ENCODE measurements around the gene KRTAP10-3. TPM values are rescaled to one million over a fixed set of nuclear protein-coding genes. Genes with fewer than 3 reads are reported as not detected.

The KRTAP10-3 gene
- total and polyA plus RNA-seq, 2 experiments from 2014 or later = not detected

DNA sequence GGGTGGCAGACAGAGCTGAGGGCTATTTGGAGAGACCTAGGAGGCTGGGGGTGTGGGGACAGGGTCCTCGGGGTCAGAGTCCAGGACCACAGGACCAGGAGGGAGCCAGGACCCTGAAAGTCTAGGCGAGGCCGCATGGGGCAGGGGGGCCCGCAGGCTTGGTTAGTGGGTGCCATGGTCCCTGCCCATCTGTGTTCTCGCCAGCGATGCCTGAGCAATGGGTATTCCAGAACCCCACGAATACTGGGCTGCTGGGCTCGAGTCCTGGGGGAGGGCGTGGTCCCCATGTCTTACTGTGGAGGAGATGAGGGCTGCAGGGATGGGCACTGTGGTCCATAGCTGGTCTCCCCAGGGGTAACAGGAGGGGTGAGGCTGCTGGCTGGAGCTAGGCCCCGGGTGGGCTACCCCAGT, 31.7 kb upstream of the KRTAP10-3 start:
- Histone ChIP-seq H3K27ac (no peak overlapping the region), H3K4me3 (no peak overlapping the region), H3K27me3 (no peaks in the 10 kb centered on the region), H3K9me3 (ENCODE audit: low read depth) (no peaks in the 10 kb centered on the region), H3K4me1 (ENCODE audit: low read depth) (peaks cover 18% of the 10 kb centered on the region), H3K36me3 (no peaks in the 10 kb centered on the region)
- DNase-seq (ENCODE audit: low read depth in 1 of 2, low spot score in 1 of 2) = no peak
- TF ChIP-seq, protein P1, sequence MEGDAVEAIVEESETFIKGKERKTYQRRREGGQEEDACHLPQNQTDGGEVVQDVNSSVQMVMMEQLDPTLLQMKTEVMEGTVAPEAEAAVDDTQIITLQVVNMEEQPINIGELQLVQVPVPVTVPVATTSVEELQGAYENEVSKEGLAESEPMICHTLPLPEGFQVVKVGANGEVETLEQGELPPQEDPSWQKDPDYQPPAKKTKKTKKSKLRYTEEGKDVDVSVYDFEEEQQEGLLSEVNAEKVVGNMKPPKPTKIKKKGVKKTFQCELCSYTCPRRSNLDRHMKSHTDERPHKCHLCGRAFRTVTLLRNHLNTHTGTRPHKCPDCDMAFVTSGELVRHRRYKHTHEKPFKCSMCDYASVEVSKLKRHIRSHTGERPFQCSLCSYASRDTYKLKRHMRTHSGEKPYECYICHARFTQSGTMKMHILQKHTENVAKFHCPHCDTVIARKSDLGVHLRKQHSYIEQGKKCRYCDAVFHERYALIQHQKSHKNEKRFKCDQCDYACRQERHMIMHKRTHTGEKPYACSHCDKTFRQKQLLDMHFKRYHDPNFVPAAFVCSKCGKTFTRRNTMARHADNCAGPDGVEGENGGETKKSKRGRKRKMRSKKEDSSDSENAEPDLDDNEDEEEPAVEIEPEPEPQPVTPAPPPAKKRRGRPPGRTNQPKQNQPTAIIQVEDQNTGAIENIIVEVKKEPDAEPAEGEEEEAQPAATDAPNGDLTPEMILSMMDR (IDR thresholded peaks at IDR 0.05; ENCODE audit: low read depth, low read length) = no peak

DNA sequence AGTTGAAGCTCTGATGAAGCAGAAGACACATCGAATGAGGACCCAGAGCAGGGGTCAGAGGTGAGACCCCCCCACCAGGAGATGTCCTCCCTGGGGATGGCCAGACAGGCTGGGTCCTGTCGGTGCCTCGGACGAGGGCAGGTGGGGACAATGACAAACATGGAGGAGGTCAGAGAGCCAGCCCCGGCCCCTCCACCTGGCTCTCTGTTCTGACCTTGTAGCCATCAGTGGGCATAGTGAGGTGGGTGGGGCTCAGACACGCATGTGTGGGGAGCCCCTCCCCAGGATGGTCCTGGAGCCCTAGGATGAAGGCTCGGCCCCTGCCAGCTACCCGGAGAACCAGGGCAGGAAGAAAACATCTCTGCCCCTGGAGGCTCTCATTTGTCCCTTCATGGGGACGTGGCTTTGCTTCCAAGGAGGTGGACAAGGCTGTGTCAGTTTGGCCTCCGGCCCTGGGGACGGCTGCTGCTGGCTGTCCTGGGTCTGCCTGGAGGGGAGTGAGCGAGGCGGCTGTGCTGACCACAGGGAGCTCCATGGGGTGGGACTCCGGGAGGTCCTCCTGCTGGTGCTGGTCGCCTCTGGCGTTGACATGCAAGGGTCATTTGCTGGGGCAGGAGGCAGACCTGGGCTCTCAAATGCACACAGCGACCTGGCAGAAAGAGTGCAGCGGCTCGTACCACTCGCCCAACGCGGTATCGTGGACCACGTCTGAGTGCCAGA, 31.2 kb upstream of the KRTAP10-3 start:
- Histone ChIP-seq H3K4me1 (ENCODE audit: low read depth) (peaks cover 18% of the 10 kb centered on the region), H3K4me3 (no peak overlapping the region), H3K9me3 (ENCODE audit: low read depth) (no peaks in the 10 kb centered on the region), H3K36me3 (no peaks in the 10 kb centered on the region), H3K27ac (no peak overlapping the region), H3K27me3 (no peaks in the 10 kb centered on the region)
- no peak for DNase-seq (ENCODE audit: low read depth in 1 of 2, low spot score in 1 of 2)
- TF ChIP-seq, protein P1 (IDR thresholded peaks at IDR 0.05; ENCODE audit: low read depth, low read length) = no peak

DNA sequence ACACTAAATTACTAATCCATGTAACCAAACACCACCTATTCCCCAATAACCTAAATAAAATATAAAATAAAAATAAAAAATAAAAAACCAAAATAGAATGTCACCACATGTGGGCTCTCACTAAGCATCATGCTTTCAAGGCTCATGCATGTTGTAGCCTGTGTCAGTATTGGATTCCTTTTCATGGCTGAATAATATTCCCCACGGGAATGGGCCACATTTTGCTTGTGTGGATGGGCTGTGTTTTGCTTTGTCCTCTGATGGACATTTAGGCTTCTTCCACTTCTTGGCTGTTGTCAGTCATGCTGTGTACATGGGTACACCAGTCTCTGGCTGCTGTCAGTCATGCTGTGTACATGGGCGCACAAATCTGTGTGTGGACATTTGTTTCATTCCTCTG, 30.5 kb upstream of the KRTAP10-3 start:
- Histone ChIP-seq H3K27me3 (no peaks in the 10 kb centered on the region), H3K9me3 (ENCODE audit: low read depth) (no peaks in the 10 kb centered on the region), H3K36me3 (no peaks in the 10 kb centered on the region), H3K4me1 (ENCODE audit: low read depth) (peaks cover 15% of the 10 kb centered on the region), H3K4me3 (no peak overlapping the region), H3K27ac (no peak overlapping the region)
- DNase-seq (ENCODE audit: low read depth in 1 of 2, low spot score in 1 of 2) = no peak
- TF ChIP-seq, protein P1 (IDR thresholded peaks at IDR 0.05; ENCODE audit: low read depth, low read length) = no peak

DNA sequence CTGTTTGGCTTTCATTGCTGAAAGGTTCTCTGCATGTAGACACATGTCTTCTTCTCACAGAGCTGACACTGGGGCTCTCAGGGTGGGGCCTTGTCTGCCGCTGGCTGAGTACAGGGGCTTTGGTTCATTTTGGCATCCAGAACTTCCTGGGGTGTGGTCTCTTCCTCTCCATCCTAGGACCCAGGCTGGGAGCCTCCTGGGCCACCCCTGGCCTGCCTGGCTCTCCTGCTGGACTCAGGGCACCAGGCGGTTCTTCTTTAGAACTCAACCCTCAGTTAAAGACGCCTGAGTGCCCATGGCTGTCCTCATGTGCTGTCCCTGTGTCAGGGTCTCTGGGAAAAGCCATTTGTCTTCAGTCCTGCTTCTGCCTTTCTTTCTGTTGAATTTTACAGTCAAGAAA, 27.3 kb upstream of the KRTAP10-3 start:
- H3K27me3 ChIP-seq = no peaks in the 10 kb centered on the region
- no peaks in the 10 kb centered on the region for H3K36me3 ChIP-seq
- H3K9me3 ChIP-seq (ENCODE audit: low read depth) = no peaks in the 10 kb centered on the region
- no peak for DNase-seq (ENCODE audit: low read depth in 1 of 2, low spot score in 1 of 2)
- H3K27ac ChIP-seq = no peak overlapping the region
- peaks cover 13% of the 10 kb centered on the region for H3K4me1 ChIP-seq (ENCODE audit: low read depth)
- TF ChIP-seq, protein P1 (IDR thresholded peaks at IDR 0.05; ENCODE audit: low read depth, low read length) = no peak
- H3K4me3 ChIP-seq = no peak overlapping the region

DNA sequence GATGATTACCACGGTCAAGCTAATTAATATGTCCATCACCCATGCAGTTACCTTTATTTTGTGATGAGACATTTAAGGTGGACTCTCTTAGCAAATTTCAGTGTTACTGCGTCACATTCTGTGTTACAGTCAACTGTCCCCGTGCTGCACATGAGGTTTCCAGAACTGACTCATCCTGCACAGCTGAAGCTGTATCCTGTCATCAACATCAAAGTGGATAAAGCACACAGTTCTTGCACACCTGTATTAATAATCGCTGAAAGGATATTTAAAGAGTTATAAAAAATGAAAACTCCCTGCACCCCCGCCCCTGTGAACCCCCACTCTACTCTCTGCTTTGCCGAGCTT, 25.2 kb upstream of the KRTAP10-3 start:
- DNase-seq (ENCODE audit: low read depth in 1 of 2, low spot score in 1 of 2) = no peak
- Histone ChIP-seq H3K4me1 (ENCODE audit: low read depth) (peaks cover 13% of the 10 kb centered on the region), H3K4me3 (no peak overlapping the region), H3K36me3 (no peaks in the 10 kb centered on the region), H3K27ac (no peak overlapping the region), H3K9me3 (ENCODE audit: low read depth) (no peaks in the 10 kb centered on the region), H3K27me3 (no peaks in the 10 kb centered on the region)
- TF ChIP-seq, protein P1 (IDR thresholded peaks at IDR 0.05; ENCODE audit: low read depth, low read length) = no peak

Data from cardiac muscle cell (in vitro differentiated cells and primary cell).